ENCODE data around the gene PEX14. TPM values are rescaled to one million over a fixed set of nuclear protein-coding genes. Genes with fewer than 3 reads are reported as not detected.

The PEX14 gene
- total RNA-seq, 6 experiments from 2014 or later: 23.1 to 28.4 (median 26.0) TPM

- TF ChIP-seq CTCF (IDR thresholded peaks at IDR 0.05): no peak
- H3K4me3 Mint-ChIP-seq: no peak overlapping the region
- no peaks in the 10 kb centered on the region for H3K4me1 Mint-ChIP-seq (ENCODE audit: low read depth)
- H3K27ac Mint-ChIP-seq: no peak overlapping the region
- no peaks in the 10 kb centered on the region for H3K36me3 Mint-ChIP-seq (ENCODE audit: low read depth)
- H3K9me3 Mint-ChIP-seq: no peaks in the 10 kb centered on the region
- DNase-seq: no peak
- peaks cover 2% of the 10 kb centered on the region for H3K27me3 Mint-ChIP-seq (ENCODE audit: insufficient read depth)
These were observed 163.8 kb downstream of the PEX14 start for GRCh38 chr1:10638559-10639005.

GRCh38 chr1:10639011-10639774 is 164.4 kb downstream of the PEX14 start:
- DNase-seq: no peak
- Mint-ChIP-seq H3K9me3 (no peaks in the 10 kb centered on the region), H3K36me3 (ENCODE audit: low read depth) (no peaks in the 10 kb centered on the region), H3K4me1 (ENCODE audit: low read depth) (peaks cover 2% of the 10 kb centered on the region; the same call in 1 of the 2 replicates), H3K27ac (no peak overlapping the region), H3K4me3 (no peak overlapping the region), H3K27me3 (ENCODE audit: insufficient read depth) (peaks cover 2% of the 10 kb centered on the region)
- TF ChIP-seq CTCF (IDR thresholded peaks at IDR 0.05): no peak

GRCh38 chr1:10639775-10640578 is 165.2 kb downstream of the PEX14 start:
- H3K27me3 Mint-ChIP-seq (ENCODE audit: insufficient read depth): peaks cover 2% of the 10 kb centered on the region

GRCh38 chr1:10640843-10641553 is 166.2 kb downstream of the PEX14 start:
- H3K9me3 Mint-ChIP-seq: no peaks in the 10 kb centered on the region
- no peaks in the 10 kb centered on the region for H3K36me3 Mint-ChIP-seq (ENCODE audit: low read depth)
- TF ChIP-seq CTCF (IDR thresholded peaks at IDR 0.05): no peak
- no peak overlapping the region for H3K27ac Mint-ChIP-seq
- peaks cover 5% of the 10 kb centered on the region; the same call in 1 of the 2 replicates for H3K4me1 Mint-ChIP-seq (ENCODE audit: low read depth)
- H3K27me3 Mint-ChIP-seq (ENCODE audit: insufficient read depth): peaks cover 2% of the 10 kb centered on the region
- no peak overlapping the region for H3K4me3 Mint-ChIP-seq
- no peak for DNase-seq

More at GRCh38 chr1:10639775-10640578, 165.2 kb downstream of the PEX14 start:
- DNase-seq: no peak
- H3K4me3 Mint-ChIP-seq: no peak overlapping the region
- H3K36me3 Mint-ChIP-seq (ENCODE audit: low read depth): no peaks in the 10 kb centered on the region
- no peak overlapping the region for H3K27ac Mint-ChIP-seq
- no peak for TF ChIP-seq CTCF (IDR thresholded peaks at IDR 0.05)
- H3K4me1 Mint-ChIP-seq (ENCODE audit: low read depth): peaks cover 5% of the 10 kb centered on the region; the same call in 1 of the 2 replicates
- no peaks in the 10 kb centered on the region for H3K9me3 Mint-ChIP-seq

GRCh38 chr1:10641976-10642375 is 167.2 kb downstream of the PEX14 start:
- peaks cover 5% of the 10 kb centered on the region; the same call in 1 of the 2 replicates for H3K4me1 Mint-ChIP-seq (ENCODE audit: low read depth)
- no peak overlapping the region; the same call in 1 of the 2 replicates for H3K4me3 Mint-ChIP-seq
- DNase-seq: no peak
- no peak overlapping the region for H3K27ac Mint-ChIP-seq
- no peaks in the 10 kb centered on the region for H3K36me3 Mint-ChIP-seq (ENCODE audit: low read depth)
- H3K27me3 Mint-ChIP-seq (ENCODE audit: insufficient read depth): peaks cover 2% of the 10 kb centered on the region
- no peak for TF ChIP-seq CTCF (IDR thresholded peaks at IDR 0.05)
- no peaks in the 10 kb centered on the region for H3K9me3 Mint-ChIP-seq

Data from HFFc6 (cell line).